ENCODE results near the gene CCDC88C. TPM values are rescaled to one million over a fixed set of nuclear protein-coding genes. Genes with fewer than 3 reads are reported as not detected.
"Not testable (repeated sequence)": the region's sequence is repeated elsewhere in the genome, so short reads cannot be mapped to it uniquely, and the experiment has no call there.

The CCDC88C gene, protein sequence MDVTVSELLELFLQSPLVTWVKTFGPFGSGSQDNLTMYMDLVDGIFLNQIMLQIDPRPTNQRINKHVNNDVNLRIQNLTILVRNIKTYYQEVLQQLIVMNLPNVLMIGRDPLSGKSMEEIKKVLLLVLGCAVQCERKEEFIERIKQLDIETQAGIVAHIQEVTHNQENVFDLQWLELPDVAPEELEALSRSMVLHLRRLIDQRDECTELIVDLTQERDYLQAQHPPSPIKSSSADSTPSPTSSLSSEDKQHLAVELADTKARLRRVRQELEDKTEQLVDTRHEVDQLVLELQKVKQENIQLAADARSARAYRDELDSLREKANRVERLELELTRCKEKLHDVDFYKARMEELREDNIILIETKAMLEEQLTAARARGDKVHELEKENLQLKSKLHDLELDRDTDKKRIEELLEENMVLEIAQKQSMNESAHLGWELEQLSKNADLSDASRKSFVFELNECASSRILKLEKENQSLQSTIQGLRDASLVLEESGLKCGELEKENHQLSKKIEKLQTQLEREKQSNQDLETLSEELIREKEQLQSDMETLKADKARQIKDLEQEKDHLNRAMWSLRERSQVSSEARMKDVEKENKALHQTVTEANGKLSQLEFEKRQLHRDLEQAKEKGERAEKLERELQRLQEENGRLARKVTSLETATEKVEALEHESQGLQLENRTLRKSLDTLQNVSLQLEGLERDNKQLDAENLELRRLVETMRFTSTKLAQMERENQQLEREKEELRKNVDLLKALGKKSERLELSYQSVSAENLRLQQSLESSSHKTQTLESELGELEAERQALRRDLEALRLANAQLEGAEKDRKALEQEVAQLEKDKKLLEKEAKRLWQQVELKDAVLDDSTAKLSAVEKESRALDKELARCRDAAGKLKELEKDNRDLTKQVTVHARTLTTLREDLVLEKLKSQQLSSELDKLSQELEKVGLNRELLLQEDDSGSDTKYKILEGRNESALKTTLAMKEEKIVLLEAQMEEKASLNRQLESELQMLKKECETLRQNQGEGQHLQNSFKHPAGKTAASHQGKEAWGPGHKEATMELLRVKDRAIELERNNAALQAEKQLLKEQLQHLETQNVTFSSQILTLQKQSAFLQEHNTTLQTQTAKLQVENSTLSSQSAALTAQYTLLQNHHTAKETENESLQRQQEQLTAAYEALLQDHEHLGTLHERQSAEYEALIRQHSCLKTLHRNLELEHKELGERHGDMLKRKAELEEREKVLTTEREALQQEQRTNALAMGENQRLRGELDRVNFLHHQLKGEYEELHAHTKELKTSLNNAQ (N-terminal part only)
- polyA plus RNA-seq (2012; ENCODE audit: insufficient read depth, insufficient read length) = 52.9 TPM

DNA sequence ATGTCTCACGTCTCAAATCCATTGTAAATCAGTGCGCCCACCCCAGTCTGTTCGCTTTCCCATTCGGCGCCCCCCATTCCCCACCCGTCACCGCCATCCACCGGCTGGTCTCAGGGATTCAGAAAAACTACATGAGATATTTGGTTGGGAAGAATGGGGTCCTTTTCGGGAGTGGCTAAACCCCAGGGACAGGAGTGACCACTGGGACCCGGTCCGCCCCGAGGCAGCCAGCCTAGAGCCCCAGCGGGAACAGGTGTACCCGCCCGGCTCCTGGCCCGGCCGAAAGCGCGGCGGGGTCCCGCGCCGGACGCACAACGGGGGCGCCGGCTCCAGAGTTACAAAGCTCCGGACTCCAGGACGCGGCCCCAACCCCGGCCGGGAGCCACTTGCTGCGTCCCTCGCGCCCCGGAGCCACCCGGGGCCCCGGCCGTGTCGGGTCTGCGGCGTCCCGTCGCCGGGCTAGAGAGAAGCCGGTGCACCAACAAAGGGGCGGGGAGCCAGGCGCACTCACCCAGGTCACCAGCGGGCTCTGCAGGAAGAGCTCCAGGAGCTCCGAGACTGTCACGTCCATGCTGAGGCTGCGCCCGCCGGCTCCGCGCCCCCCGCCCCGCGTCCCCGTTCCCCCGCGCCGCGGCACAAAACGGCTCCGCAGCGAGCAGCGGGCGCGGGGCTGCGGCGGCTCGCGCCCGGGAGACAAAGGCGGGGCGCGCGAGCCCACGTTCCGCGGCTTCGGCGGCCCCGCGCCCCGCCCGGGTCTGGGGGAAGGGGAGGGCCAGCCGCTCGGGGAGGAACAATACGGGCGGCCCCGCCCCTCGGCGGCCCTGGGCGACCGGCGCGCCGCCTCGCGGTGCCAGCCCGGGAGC is at the start of gene CCDC88C:
Gene CCDC88C (minus strand): TSS at position 701 of the 863 bp plus-strand sequence. CDS start 130 bp downstream, at position 571.
- peak; percentile 60 for DNase-seq (ENCODE audit: low read depth, low spot score)

DNA sequence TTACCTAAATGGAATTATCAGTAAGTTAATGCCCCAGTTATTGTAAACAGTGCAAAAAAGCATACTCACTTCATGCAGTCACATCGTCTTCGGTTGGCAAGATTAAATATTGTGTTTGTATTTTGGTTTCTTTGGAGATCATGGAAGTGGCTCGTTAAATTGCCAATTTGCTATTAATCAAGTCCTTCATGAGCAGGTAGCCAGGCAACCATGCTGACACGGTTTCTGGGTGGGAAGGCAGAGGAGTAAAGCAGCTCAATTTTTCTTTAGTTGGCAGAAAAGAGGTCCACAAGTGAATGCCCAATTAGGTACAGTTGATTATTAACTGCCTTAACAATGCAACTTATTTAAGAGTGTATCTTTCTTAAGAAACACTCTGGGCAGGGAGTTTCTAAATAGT is 48.6 kb upstream of the CCDC88C start:
- no peak overlapping the region for H3K4me3 ChIP-seq (ENCODE audit: low read length)
- DNase-seq (ENCODE audit: low read depth, low spot score) = no peak

More for the DNA sequence above, at the start of gene CCDC88C:
- H3K4me3 ChIP-seq (ENCODE audit: low read length) = peak within 1 kb of the TSS; percentile 93

DNA sequence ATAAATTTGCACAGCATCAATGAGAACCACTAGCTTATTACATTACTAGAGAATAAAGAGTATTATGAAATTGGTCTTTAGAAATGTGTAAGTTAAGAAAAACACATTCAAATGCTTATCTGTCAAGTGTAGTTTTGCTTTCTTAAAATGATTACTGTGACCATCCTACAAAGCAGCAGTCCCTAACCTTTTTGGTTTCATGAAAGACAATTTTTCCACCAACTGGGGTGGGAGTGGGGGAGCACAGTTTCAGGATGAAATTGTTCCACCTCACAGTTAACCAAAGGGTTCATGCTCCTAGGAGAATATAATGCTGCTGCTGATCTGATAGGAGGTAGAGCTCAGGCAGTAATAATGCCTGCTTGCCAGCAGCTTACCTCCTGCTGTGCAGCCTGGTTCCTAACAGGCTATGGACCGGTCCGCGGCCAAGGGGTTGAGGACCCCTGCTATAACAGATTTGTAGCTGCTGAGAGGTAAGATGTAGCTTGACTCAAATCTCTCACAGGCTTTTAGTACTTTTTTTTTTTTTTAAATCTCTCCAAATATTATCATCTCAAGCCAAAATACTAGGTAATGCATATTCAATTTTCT is 47.1 kb upstream of the CCDC88C start:
- no peak overlapping the region for H3K4me3 ChIP-seq (ENCODE audit: low read length)
- DNase-seq (ENCODE audit: low read depth, low spot score) = no peak

DNA sequence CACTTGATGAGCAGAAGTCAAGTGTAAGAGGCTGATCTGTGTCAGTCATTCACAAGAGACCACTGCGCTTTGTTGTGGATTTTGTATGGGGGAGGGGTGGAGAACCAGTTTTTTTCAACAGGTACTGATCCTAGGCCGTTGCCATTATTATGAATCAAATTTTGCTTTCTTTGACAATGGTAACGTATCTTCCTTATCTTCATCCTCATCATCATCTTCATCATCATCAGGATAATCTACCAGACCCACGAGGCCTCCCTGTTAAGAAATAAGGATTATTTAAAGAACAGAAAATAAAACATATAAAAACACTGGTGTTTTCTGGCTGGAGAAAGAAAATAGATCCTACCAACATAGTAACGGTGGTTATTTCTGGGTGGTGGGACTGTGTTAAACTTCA is 41.0 kb upstream of the CCDC88C start:
- peak; percentile 41 for DNase-seq (ENCODE audit: low read depth, low spot score)
- no peak overlapping the region for H3K4me3 ChIP-seq (ENCODE audit: low read length)

DNA sequence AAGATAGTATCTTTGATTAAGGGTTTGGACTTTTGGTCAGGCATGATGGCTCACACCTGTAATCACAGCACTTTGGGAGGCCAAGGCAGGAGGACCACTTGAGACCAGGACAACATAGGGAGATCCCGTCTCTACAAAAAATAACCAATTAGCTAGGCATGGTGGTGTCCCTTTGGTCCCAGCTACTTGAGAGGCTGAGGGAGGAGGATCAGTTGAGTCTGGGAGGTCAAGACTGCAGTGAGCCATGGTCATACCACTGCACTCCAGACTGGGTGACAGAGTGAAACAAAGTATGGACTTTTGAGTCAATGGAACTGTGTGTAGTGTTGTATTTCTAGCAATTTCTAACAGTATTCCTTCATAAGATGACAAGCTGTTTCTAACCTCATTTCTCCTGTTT is 38.7 kb upstream of the CCDC88C start:
- no peak overlapping the region for H3K4me3 ChIP-seq (ENCODE audit: low read length)
- DNase-seq (ENCODE audit: low read depth, low spot score) = no peak

DNA sequence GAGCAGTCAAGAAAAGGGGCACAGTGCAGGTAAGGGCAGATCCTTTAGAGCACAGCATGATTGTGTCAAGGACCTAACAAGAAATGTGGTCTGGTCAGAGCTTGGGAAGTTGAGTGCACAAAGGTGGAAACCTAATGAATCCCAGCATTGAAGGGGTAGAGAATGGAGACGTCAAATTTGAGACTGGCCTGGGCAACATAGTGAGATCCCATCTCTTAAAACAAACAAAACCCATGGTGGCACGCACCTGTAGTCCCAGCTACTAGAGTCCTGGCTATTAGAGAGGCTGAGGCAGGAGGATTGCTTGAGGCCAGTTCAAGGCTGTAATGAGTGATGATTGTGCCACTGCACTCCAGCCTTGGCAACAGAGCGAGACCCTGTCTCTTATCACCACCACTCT is 37.0 kb upstream of the CCDC88C start:
- H3K4me3 ChIP-seq (ENCODE audit: low read length) = no peak overlapping the region
- DNase-seq (ENCODE audit: low read depth, low spot score) = no peak

DNA sequence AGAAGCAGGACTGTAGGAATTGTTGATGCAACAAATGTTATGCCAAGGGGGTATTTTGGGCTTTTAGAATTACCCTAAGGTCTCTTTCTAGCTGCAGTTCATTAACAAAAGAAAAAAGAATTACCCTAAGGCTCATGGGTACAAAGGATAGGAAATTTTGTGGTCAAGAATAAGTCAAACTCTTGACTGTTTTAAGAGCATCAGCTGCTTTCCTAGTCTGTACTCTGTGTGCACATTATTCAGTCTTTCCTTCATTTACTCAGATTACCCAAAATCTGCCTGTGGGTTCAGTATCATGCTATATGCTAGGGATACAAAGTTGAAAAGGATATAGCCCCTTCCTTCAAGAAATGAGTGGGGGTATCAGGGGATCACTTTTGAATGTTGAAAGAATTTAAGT is 36.5 kb upstream of the CCDC88C start:
- no peak overlapping the region for H3K4me3 ChIP-seq (ENCODE audit: low read length)
- DNase-seq (ENCODE audit: low read depth, low spot score) = no peak

DNA sequence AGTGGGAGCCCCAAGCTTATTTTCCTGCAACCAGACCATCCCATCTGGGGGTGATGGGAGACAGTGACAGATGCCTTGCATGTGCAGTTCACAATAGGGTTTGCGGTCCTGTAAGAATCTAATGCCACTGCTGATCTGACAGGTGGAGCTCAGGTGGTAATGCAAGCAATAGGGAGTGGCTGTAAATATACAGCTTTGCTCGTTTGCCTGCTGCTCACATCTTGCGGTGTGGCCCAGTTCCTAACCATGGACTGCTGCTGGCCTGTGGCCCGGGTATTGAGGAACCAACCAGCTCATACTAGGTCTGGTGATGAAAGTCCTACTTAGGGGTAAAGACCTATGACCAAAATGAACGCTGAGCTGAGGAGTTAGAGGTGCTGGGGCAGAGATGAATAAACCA is 36.1 kb upstream of the CCDC88C start:
- no peak overlapping the region for H3K4me3 ChIP-seq (ENCODE audit: low read length)
- DNase-seq (ENCODE audit: low read depth, low spot score) = no peak

DNA sequence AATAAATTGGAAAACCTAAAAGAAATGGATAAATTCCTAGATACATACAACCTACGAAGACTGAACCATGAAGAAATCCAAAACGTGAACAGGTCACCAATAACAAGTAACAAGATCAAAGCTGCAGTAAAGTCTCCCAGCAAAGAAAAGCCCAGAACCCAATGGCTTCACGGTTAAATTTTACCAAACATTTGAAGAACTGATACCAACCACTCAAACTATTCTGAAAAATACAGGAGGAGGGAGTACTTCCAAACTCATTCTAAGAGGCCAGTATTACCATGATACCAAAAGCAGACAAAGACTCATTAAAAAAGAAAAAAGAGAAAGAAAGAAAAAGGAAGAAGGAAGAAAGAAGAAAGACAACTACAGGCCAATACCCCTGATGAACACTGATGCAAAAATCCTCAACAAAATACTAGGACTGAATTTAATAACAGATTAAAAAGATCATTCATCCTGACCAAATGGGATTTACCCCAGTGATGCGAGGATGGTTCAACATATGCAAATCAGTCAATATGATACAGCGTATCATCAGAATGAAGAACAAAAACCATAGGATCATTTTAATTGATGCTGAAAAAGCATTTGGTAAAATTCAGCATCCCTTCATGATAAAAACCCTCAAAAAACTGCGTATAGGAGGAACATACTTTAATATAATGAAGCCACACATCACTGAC is 26.9 kb upstream of the CCDC88C start:
- H3K4me3 ChIP-seq (ENCODE audit: low read length) = no peak overlapping the region
- DNase-seq (ENCODE audit: low read depth, low spot score) = no peak

DNA sequence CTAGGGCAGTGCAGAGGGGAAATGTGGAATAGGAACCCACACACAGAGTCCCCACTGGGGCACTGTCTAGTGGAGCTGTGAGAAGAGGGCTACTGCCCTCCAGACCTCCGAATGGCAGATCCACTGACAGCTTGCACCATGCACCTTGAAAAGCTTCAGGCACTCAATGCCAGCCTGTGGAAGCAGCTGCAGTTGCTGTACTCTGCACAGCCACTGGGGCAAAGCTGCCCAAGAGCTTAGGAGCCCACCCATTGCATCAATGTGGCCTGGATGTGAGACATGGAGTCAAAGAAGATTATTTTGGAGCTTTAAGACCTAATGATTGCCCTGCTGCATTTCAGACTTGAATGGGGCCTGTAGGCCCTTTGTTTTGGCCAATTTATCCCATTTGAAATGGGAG is 21.7 kb upstream of the CCDC88C start:
- H3K4me3 ChIP-seq (ENCODE audit: low read length) = no peak overlapping the region
- DNase-seq (ENCODE audit: low read depth, low spot score) = no peak

DNA sequence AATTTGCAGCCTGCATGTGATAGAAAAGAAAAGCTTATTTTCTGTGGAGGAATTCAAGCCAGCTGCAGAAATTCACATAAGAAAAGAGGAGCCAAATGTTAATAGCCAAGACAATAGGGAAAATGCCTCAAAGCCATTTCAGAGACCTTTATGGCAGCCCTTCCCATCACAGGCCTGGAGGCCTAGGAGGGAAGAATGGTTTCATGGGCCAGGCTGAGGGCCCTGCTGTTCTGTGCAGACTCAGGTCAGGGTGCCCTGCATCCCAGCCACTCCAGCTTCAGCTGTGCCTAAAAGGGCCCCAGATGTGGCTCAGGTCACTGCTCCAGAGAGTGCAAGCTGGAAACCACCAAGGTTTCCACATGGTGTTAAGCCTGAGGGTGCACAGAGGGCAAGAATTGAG is 21.2 kb upstream of the CCDC88C start:
- no peak for DNase-seq (ENCODE audit: low read depth, low spot score)
- H3K4me3 ChIP-seq (ENCODE audit: low read length) = no peak overlapping the region

DNA sequence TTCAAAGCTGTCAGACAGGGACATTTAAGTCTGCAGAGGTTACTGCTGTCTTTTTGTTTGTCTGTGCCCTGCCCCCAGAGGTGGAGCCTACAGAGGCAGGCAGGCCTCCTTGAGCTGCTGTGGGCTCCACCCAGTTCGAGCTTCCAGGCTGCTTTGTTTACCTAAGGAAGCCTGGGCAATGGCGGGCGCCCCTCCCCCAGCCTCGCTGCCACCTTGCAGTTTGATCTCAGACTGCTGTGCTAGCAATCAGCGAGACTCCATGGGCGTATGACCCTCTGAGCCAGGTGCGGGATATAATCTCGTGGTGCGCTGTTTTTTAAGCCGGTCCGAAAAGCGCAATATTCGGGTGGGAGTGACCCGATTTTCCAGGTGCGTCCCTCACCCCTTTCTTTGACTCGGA is 18.6 kb upstream of the CCDC88C start:
- not testable (repeated sequence) for DNase-seq (ENCODE audit: low read depth, low spot score); H3K4me3 ChIP-seq (ENCODE audit: low read length)

DNA sequence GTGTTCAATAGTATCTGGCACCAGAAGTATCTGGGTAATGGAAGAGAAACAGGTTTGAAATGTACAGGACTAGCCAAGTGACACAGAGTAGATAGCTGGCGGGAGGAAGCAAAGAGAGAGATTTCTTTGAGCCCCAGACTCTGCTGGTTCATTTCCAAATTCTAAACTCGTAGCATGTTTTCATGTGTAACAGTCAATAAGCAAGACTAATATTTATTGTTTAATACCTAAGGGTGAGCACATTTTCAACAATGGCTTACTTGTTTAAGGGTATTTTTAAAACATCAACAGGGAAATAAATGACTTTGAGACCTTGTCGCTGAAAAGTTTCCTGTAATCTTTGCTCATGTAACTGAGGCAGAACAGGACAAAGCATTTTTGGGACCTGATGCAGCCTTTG is 11.8 kb upstream of the CCDC88C start:
- no peak for DNase-seq (ENCODE audit: low read depth, low spot score)
- H3K4me3 ChIP-seq (ENCODE audit: low read length) = no peak overlapping the region

DNA sequence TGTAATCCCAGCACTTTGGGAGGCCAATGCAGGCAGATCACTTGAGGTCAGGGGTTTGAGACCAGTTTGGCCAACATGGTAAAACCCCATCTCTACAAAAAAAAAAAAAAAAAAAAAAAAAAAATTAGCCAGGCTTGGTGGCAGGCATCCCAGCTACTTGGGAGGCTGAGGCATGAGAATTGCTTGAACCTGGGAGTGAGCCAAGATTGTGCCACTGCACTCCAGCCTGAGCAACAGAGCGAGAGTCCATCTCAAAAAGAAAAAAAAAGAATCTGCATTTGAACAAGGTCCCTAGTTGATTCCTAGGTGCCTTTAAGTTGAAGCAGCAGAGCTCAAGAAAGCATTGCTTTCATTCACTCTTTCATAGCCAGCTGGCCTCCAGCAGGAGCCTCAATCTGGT is 11.3 kb upstream of the CCDC88C start:
- not testable (repeated sequence) for H3K4me3 ChIP-seq (ENCODE audit: low read length); DNase-seq (ENCODE audit: low read depth, low spot score)

DNA sequence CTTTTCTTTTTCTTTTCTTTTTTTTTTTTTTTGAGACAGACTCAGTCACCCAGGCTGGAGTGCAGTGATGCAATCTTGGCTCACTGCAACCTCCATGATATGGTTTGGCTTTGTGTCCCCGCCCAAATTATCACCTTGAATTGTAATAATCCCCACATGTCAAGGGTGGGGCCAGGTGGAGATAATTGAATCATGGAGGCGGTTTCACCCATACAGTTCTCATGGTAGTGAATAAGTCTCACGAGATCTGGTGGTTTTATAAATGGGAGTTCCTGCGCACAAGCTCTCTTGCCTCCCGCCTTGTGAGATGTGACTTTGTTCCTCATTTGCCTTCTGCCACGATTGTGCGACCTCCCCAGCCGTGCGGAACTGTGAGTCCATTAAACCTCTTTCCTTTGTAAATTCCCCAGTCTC is 7.9 kb upstream of the CCDC88C start:
- not testable (repeated sequence) for DNase-seq (ENCODE audit: low read depth, low spot score)

DNA sequence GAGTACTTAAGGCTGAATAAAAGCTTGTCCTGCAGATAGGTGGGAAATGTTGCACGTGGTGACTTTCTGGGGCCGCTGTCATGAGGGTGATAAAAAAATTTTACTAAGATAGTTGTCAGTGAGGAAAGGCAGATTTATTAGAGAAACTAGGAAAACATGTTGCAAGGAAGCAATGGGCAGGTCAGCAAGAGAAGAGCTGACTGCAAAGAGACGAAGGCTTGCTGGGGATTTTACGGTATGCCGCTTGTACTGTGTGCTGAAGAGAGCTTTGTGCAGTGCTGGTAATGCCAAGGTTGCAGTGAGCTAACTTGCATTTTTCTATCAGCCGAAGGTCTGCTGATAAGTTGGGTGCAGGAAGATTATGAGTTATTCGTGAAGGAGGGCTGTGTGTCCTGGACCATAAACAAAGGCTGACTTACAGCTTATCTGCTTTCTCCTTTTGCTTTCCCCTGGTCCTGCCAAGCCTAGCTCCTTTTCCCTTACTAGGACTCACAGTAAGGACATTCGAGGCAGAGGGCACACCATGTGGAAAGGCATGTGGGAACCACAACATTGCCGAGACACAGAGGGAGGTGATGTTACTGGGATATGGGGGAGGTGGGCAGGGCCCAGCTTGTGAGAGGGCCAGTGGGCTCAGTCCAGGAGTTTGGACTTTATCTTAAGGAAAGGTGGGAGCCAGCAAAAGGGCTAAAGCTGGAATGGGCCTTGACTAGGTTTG is 7.4 kb upstream of the CCDC88C start:
- no peak overlapping the region for H3K4me3 ChIP-seq (ENCODE audit: low read length)
- no peak for DNase-seq (ENCODE audit: low read depth, low spot score)

More for the DNA sequence above, 7.9 kb upstream of the CCDC88C start:
- not testable (repeated sequence) for H3K4me3 ChIP-seq (ENCODE audit: low read length)

DNA sequence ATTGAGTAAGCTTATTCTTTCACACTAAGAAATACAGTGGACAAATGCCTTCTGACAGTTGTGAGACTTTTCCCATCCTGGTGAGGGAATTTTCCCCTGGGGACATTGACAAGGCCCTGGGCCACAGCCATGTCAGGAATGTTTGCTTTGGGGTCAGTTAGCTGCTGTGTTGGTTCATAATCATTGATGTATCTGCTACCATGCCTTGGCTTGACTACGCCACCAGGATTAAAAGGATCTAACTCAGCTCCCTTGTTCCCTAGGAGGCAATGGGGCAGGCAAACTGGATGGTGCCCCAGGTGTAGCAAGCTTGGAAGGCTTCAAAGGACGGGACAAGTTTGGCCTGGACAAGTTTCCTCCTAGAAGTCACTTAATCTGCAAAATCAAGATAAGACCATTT is 3.1 kb upstream of the CCDC88C start:
- DNase-seq (ENCODE audit: low read depth, low spot score) = no peak
- H3K4me3 ChIP-seq (ENCODE audit: low read length) = no peak overlapping the region
